ENCODE data around the gene COLQ.

GRCh38 chr3:15505479-15506165 lies 15.9 kb downstream of the COLQ start:
- TF ChIP-seq CTCF (IDR thresholded peaks at IDR 0.05), result no peak
- no peak for TF ChIP-seq POLR2A (IDR thresholded peaks at IDR 0.05)
